NCI-H2081 (cell line): Measurements from ENCODE around the gene OR5A2.
"Not testable (repeated sequence)": the region's sequence is repeated elsewhere in the genome, so short reads cannot be mapped to it uniquely, and the experiment has no call there.

Source experiments
- DNase-seq, 2 experiments: peaks; one replicate each; lab custom pipeline; 2025; lab: John Stamatoyannopoulos, UW

Gene OR5A2, protein sequence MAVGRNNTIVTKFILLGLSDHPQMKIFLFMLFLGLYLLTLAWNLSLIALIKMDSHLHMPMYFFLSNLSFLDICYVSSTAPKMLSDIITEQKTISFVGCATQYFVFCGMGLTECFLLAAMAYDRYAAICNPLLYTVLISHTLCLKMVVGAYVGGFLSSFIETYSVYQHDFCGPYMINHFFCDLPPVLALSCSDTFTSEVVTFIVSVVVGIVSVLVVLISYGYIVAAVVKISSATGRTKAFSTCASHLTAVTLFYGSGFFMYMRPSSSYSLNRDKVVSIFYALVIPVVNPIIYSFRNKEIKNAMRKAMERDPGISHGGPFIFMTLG

DNA sequence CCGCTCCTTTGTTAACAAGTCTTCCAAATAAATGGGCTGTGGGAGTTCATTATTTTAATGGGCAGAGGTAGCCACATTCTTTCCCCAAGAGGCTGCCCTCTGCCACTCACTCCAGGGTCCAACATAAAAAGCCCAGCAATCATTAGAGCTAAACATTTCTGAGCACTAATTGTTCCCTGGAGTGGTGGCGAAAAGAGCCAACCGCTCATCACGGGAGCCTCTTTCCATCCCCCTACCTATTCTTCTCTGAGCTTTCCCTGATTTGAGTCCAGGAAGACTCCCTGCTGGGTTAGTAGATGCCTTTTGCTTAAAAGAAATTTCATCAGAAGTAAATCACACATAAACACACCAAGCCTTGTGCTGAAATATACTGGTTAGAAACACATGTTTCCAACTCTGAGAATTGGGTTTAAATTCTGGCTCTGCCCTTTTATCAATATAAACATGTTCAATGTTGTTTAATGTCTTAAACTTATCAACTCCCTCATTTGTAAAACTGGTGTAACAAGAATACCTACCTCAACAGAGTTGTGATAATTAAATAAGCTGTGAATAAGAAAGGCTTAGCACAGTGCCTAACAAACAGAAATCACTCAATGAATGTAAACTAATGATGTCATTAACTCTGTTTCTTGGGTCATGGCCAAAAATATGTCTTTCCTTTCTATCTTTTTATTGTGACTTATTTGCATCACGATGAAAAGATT, at the start of gene OR5A2:
Gene OR5A2 (minus strand): TSS at position 53 of the 707 bp plus-strand sequence. CDS start 3,460 bp downstream, outside the sequence.
- no peak for DNase-seq

DNA sequence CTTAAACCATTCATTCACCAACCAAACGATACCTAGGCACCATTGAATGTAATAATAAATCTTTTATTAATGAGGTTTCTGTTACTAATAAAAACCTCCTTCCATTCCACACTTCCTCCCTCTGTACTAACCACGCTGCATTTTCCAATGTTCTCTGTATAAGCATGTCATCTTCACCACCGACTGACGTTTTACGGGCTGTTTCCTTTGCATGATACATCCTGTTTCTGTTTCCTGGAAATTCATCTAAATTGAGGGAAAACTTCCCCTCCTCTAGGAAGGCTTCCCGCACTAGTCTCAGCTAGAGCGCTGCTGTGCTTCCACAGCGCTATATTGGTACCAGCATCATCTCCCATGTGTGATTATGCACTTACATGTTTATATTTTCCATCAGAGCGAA, 49.0 kb upstream of the OR5A2 start:
- DNase-seq, result no peak

DNA sequence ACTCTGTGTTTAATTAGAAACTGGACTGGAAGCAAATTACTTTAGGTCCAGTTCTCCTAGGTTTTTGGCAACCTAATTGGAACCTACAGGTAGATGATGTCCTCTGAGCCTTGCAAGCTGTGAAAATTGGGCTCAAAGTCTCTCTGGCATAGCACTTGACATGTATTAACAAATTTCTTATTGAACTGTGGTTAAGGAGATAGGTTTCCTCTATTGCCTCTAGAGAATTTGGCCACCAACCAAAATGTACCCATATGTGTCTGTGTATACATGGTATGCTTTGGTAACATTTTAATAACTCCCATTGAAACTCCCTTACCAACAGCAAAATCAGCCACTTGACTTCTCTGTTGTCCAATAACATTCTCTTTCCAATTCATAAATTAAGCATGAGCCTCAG, 46.8 kb upstream of the OR5A2 start, which contains the start of gene OR4D10:
Gene OR4D10 (plus strand): TSS at position 301 of the 400 bp plus-strand sequence. CDS start 4,115 bp downstream, outside the sequence.
- no peak for DNase-seq

DNA sequence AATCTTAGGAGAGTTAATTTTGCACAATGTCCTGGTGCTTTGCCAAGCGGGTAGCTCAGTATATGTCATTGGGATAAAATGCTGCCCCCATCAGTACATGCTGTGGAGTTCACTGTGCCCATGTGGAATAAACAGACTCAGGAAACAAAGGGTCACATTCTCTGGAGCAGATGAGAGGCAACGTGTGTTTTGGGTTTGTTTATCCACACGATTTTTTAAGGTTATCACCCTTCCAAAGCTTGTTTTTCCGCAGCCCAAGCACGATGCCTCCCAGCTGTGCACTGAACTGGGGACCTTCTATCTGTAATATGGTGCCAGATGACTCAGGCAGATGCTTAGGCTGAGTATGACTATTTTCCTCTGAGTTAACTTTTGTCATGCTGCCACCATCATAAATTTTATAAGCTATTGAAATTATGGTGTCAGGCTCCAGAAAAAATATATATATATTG, 37.0 kb upstream of the OR5A2 start:
- DNase-seq, result no peak

DNA sequence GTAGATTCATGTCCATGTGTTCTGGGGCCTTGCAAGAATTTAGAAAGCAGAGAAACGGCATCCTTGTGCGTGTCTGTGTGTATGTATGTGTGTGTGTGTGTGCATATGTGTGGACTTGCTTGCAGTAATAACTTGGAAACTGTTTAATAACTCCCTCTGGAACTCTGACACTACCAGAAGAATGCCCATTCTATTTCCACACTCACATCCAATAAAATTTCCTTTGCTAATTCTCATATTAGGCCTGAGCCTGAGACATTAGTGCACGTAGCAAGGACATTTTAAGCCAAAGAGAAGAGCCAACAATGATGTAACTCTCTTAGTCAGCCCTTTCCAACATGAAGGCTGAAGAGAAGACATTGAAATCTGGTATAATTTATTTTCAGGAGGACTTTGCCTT, 33.7 kb upstream of the OR5A2 start:
- DNase-seq, result no peak

DNA sequence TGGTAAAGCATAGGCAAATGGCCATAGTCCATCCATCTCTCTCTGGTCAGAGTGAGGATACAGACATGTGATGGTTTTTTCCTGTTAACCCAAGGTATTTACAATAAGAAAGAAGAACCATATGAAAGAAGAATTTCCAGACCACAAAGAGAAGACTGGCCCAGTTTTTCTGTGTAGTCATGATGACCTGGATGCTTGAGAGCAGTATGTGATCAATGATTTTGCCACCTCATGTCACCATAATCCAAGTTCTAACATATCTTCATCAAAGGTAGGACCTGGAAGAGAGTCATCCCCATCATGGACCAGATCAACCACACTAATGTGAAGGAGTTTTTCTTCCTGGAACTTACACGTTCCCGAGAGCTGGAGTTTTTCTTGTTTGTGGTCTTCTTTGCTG, 30.4 kb upstream of the OR5A2 start, which contains the start of gene OR4D6:
Gene OR4D6 (plus strand): TSS at position 301 of the 400 bp plus-strand sequence. CDS start 0 bp downstream, at position 301.
- DNase-seq, result no peak

DNA sequence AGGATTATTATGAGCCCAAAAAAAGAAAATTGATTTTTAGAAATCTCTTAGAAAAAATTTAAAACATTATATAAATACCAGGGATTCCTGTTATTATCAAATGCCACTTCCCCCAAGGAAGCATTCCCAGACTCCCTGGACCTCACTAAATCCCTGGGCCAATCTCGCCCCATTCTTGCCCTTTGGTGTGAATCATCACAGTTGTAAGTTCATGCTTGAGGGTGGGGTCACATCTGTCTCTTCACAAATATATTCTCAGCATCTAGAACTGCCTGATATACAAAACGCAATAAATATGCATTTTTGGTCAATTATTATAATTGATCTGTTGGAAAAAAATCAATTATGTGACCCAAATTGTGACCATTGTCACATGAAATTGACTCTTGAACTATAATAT, 22.3 kb upstream of the OR5A2 start:
- DNase-seq, result no peak

DNA sequence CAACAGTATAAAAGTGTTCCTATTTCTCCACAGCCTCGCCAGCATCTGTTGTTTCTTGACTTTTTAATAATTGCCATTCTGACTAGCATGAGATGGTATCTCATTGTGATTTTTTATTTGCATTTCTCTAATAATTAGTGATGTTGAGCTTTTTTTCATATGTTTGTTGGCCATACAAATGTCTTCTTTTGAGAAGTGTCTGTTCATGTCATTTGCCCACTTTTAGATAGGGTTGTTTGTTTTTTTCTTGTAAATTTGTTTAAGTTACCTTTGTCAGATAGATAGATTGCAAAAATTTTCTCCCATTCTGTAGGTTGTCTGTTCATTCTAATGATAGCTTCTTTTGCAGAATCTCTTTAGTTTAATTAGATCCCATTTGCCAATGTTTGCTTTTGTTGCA, 19.4 kb upstream of the OR5A2 start:
- DNase-seq, result not testable (repeated sequence)

DNA sequence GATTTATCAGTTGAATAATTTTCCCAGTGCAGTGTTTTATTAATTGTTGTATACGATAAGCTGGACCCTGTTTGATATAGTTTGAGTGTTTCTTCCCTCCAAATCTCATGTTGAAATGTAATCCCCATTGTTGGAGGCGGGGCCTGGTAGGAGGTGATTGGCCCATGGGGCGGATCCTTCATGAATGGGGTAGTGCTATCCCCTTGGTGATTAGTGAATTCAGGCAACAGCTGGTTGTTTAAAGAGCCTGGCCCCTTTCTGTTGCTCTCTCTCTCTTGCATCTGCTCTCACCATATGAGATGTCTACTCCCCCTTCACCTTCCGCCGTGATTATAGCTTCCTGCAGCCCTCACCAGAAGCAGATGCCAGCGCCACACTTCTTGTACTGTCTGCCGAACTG, 11.6 kb upstream of the OR5A2 start:
- DNase-seq, result no peak

DNA sequence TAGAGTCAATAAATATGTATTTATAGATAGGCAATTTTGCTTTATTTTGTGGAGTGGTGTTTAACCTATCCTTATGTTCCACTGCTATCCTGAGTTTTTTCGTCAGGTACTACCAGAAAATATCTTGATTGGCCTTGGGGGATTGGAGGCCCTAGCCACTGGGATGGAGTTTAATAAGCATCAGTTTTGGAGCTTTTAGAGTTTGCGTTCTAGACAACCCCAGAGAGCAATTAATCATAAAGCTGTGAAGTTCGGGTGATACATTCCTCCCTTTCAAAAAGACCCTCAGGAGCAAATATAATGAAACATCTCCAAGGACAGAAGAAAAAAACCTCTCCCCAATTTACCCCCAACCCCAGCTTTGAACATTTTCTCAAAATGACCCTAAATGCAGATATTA, 10.0 kb upstream of the OR5A2 start, which contains the start of gene OR5A1:
Gene OR5A1 (plus strand): TSS at position 301 of the 400 bp plus-strand sequence. CDS start 6,700 bp downstream, outside the sequence.
- no peak for DNase-seq

DNA sequence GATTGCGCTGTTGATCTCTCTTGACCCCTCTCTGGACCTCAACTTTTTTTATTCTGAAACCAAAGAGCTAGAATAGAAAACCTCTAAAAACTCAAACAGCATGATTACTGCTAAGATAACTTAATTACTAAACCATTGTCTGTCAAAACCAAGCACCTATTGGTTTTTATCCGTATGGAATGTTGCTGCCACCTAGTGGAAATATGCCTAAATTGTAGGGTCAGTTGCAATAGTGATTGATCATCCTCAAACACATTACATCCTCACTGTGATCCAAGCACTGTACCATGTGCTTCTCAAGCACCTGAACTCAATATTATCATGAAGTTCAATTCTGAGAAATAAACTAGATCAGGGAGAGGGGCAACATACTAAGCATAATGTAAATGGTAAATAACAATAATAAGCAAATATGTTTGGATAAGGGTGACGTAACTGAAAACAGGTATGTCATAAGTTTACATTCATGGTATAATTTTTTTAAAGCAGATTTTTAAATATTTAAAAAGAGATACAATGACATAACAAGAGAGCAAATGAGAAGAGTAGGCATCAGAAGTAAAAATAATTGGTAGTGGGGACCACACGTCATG, 3.8 kb upstream of the OR5A2 start:
- peak; percentile 5 to 50 for DNase-seq

DNA sequence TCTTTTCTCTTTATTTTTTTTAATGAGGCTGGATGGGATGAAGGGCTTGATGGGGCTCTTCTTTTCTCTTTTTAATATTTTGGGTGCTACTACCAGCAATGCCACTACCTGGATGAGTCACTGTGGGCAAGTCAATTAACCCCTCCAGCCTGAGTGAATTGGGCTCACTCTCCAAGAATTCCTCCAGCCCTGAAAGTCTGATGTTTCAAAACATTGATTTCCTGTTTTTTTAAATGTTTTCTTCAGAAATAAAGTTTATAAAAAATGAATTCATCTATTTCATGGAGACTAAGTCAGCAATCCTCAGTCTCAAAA, 812 bp upstream of the OR5A2 start:
- DNase-seq, result no peak

DNA sequence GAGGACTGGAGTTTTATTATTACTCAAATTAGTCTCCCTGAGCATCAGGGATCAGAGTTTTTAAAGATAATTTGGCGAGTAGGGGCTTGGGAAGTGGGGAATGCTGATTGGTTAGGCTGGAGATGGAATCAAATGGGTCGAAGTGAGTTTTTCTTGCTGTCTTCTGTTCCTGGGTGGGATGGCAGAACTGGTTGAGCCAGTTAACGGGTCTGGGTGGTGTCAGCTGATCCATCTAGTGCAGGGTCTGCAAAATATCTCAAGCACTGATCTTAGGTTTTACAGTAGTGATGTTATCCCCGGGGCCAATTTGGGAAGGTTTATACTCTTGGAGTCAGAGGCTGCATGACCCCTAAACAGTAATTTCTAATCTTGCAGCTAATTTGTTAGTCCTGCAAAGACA, 1.1 kb downstream of the OR5A2 start:
- DNase-seq, result no peak

DNA sequence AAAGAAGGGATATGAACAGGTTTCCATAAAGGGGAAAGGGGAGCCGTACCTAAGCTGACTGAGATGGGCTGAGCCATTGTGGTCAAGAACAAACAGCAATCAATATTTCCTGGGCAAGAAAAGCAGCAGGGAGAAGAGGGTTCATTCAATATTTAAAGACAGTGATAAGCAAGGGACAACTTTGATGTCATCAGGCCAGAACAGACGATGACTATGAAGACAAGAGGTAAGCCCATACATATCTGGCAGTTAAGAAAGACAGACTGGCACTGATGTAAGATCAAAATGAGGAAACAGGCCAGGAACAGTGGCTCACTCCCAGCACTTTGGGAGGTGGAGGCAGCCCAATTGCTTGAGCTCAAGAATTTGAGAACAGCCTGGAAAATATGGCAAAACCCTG, 2.4 kb downstream of the OR5A2 start:
- no peak for DNase-seq

DNA sequence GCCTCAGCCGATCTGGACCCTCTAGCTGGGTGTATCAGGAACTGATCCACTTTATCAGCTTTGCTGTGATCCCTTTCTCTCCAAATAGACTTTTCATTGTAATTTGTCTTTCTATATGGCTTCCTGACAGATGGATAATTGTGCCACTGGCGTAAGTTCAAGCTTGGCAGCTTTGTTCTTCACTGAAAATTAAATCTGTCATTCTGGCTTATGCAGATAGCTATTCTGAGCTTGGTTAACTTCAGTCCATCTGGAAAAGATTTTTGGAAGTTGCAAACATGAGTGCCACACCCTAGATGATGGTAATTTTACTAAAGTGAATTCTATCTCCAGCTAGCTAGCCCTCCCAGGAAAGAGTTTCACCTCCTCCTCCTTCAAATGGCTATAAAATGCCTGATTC, 8.1 kb downstream of the OR5A2 start:
- DNase-seq, result no peak

DNA sequence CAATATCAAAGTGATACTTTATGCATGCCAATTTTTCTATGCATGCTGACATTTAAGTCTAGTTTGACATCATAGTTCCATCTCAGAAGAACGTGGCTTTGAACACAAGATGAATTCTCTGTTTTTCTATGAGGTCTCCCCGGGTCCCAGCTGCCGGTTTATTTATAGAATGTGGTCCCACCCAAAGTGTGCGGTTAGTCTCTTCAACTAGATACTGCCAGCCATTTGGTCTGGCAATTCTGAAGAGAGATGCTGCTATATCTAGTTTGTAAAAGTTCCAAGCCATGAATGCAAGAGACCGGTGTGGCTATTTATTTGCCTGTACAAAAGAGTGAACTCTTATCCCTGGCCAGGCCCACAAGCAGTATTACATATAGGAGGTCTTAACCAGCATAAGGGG, 9.2 kb downstream of the OR5A2 start:
- DNase-seq, result no peak

DNA sequence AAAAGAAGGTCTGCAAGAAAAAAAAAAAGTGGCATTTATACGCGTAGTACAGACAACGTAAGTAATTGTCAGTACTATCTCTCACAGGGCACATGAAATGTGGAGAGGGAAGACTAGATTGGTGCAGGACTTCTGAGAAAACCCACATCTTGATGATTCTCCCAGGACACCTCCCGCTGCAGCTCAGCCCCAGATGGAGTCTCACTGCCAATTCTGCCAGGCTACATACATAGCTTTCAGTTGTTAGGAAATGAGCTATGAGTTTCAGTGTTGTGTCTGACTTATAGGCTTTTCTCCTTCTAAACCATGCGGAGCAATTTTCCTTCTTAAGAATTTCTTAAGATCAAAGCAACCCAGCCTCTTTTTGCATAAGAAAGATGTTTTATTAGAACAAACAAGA, 9.6 kb downstream of the OR5A2 start:
- no peak for DNase-seq

DNA sequence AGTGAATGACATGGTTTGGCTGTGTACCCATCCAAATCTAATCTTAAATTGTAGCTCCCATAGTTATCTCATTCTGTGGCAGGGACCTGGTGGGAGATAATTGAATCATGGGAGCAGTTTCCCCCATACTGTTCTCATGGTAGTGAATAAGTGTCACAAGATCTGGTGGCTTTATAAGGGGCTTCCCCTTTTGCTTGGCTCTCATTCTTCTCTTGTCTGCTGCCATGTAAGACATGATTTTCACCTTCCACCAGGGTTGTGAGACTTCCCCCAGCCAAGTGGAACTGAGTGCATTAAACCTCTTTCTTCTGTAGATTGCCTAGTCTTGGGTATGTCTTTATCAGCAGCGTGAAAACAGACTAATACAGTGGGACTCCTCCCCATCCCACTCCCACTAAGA, 11.1 kb downstream of the OR5A2 start:
- DNase-seq, result no peak

DNA sequence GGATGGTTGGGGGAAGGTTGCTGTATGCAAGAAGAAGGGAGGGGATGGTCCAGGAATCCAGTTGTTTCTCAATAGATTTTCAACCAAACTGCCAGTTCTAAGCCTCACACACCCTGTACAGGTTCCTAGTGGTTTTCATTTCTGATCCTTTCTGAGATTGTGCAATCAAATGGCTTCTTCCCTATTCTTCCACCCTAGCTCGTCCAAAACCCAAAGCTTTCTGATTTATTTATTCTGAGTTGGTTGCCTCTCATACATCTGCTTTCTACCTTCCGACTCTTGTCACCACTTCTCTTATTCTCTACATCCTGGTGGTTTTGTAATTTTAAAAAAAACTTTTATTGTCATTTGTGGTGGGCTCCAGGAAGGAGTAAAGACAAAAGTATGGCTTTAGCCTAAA, 12.6 kb downstream of the OR5A2 start:
- no peak for DNase-seq

DNA sequence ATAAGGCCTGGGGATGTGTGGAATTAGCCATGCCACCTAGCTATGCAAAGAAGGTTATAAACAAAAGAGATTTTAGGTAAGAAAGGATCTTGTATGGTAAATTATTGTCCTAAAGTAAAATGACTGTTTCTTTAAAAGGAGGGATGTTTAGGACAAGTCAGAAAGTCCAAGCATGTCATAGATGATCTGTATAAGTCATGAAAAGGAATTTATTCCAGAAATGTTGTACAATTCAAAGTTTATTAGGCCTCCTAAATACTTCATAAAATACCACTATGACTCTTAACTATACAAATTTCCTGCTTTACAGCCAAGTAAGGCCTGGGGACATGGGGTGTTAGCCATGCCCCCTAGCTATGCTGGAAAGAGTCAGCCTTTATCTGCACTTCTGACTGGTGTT, 22.7 kb downstream of the OR5A2 start:
- DNase-seq, result no peak

DNA sequence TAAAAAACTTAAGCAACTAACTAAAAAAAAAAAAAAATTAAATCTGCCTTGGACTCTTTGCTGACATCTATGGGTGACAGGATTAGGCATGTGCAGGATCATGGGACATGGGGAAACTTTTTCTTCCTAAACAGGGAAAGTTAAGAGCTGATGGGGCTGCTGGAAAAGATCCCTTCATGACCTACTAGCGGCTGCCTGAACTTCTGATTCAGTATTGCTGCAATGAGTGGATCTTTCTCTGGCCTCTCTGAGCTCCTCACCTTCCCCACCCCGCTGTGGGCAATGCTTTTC, 25.0 kb downstream of the OR5A2 start:
- no peak for DNase-seq

DNA sequence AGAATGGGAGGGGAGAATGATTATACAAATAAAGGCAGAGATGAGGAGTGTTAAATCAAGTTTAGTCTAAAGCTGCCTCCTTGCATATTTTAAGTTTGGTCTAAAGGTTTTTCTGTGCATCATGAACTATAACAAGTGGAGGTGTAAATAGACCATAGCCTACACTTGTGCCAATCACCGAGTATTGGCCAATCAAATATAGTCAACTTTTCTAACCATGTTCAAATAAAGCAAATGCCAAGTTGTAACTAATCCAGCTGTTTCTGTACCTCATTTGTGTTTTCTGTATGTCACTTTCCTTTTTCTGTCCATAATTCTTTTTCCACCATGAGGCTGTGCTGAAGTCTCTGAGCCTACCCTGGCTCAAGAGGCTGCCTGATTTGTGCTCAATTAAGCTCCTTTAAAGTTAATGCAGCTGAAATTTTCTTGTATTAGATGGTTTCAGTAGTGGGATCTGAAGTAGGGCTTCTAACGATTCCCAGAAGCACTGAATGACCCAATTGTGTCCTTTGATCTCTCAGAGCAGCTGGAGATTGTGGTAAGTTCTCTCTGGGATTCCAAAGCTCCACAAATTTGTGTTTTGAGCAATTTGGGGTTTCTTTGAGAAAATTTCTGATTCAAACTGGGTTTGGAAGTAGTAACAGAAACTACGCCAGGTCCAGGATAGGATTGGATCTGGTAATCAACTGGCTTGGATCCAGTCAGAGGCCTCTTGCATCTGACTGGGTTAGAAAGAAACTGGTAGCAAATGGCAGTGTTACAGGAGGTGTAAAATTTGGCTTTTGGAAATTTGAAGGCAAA, 25.6 kb downstream of the OR5A2 start:
- no peak for DNase-seq
